PC-3 (cell line): Measurements from ENCODE around the gene TBCC.
"Not testable (repeated sequence)": the region's sequence is repeated elsewhere in the genome, so short reads cannot be mapped to it uniquely, and the experiment has no call there.

Source experiments
- CTCF ChIP-seq: fragments of 300-600 bp; sonication (generic); conservative IDR thresholded peaks from 2 replicates; pipeline ENCODE4 v1.5.1; 2017; ENCODE audit warnings: antibody characterized with exemption, low read depth, mild to moderate bottlenecking, low read length
- EZH2 ChIP-seq: fragments of 300-600 bp; sonication (generic); IDR thresholded peaks from one replicate; pipeline ENCODE4 v1.6.1; 2017; ENCODE audit warnings: antibody characterized with exemption, mild to moderate bottlenecking, low read length; ENCODE audit not compliant: unreplicated experiment
- EZH2phosphoT487 ChIP-seq: fragments of 300-600 bp; sonication (generic); IDR thresholded peaks from 2 replicates; pipeline ENCODE4 v1.6.1; 2018; ENCODE audit warnings: mild to moderate bottlenecking, antibody characterized with exemption, low read length, borderline replicate concordance

- not testable (repeated sequence) for TF ChIP-seq CTCF, EZH2, EZH2phosphoT487
Measured at GRCh38 chr6:42702786-42703185, 43.1 kb downstream of the TBCC start.
